Vagina (tissue), 2 donors: ENCODE measurements around the gene NFIA.

ENCODE experiments used
- CTCF ChIP-seq, 3 experiments: fragments of 450-650 bp in 2 of 3; fragments of 200-600 bp in 1 of 3; sonication (generic) in 1 of 3; IDR thresholded peaks; one replicate each; pipeline ENCODE4 v1.5.1; 2017 to 2019; ENCODE audit warnings: antibody characterized with exemption in 3 of 3, mild to moderate bottlenecking in 2 of 3, moderate library complexity in 2 of 3
- POLR2A ChIP-seq, 2 donors: fragments of 450-650 bp; IDR thresholded peaks; one replicate each; pipeline ENCODE4 v1.6.1; 2017; ENCODE audit warnings: antibody characterized with exemption in 2 of 2, mild to moderate bottlenecking in 2 of 2, moderate library complexity in 2 of 2
- POLR2AphosphoS5 ChIP-seq, 2 donors: sonication (generic); formaldehyde crosslinking; IDR thresholded peaks; one replicate each; pipeline ENCODE4 v1.9.0; 2017; ENCODE audit warnings: antibody characterized with exemption in 2 of 2, mild to moderate bottlenecking in 2 of 2, low read depth in 1 of 2; ENCODE audit not compliant: insufficient read depth in 1 of 2

- TF ChIP-seq CTCF (IDR thresholded peaks at IDR 0.05) (no peak), POLR2A (IDR thresholded peaks at IDR 0.05) (no peak), POLR2AphosphoS5 (IDR thresholded peaks at IDR 0.05; ENCODE audit: insufficient read depth in 1 of 2, low read depth in 1 of 2) (peak in 1 of 2 donors; percentile 8)
Observed at GRCh38 chr1:61318319-61319125, 236.2 kb downstream of the NFIA start.
